GM18870 (cell line): Measurements from ENCODE around the gene ANGEL1.

ENCODE experiments used
- ATAC-seq: cut with Tn5 transposase; IDR thresholded peaks from one replicate; pipeline ENCODE4 v1.9.1; 2021; ENCODE audit warnings: moderate library complexity; ENCODE audit not compliant: unreplicated experiment

Gene ANGEL1

DNA sequence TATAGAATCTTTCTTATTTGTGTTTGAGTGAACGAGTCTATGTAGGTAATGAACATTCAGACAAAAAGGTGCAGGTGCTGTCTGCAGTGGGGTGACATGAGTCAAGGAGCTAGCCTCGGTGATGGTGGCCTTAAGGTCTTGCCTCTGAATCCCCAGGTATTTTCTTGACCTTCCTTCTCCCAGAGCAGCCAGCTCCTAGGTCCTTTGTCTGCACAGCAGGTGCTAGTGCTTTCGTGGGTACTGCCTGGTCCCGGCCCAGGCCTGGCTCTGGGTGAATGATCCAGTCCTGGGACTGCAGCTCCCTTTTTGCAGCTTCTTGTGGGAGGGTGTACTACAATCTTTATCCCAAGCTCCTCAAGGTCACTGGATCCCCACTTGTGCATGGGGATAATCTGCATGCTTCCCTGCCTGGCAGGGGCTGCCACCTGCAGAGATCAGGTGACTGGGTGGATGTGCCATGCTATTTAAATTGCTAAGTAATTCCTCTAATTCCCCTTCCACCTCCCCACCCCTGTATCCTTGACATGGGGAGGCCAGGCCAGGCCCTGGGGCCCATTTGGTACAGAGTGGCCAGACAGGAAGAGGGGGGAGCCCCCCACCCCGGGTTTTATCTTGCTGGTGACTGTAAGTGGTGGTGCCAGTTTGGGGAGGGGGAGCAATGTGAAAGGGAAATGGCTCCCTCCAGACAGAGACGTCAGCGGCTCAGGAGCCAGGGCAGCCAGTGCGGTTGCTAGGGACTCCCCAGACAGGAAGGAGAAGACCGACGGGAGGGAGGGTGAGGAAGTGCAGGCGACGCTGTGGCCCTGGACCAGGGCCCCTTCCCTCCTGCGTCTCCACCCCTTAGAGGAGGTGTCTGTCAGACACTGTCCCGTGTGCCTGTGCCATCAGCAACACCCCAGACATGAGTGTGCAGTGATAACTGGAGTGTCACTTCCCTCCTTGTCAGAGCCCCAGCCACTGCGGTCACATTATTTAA lies 44.7 kb downstream of the ANGEL1 start:
- ATAC-seq = peak; percentile 67

- no peak for ATAC-seq
These were observed 47.2 kb downstream of the ANGEL1 start for GRCh38 chr14:76765461-76765931.

- ATAC-seq = no peak
These were observed 49.3 kb downstream of the ANGEL1 start for GRCh38 chr14:76763096-76764041.

DNA sequence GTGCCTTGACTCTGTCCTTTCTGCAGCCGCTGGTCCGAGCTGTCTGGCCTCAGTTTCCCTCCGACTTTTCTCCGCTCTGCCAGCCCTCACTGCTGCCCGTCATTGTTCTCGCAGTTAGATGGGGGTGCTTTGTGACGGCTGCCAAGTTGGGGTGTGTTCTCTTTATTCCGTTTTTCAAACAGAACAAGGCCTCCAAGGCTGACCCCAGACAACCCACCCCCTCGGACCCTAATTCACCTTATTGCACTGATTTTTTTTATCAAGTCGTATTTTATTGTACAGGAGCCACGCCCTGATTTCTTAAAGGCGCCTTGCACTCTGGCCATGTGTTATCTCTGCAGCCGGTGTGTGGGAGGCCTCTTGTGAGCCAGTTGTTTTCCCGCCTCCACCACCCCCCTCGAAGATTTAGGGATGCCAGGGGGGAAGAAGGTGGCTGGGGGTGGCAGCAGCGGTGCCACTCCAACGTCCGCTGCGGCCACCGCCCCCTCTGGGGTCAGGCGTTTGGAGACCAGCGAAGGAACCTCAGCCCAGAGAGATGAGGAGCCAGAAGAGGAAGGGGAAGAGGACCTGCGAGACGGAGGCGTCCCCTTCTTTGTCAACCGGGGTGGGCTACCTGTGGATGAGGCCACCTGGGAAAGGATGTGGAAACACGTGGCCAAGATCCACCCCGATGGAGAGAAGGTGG lies 50.1 kb downstream of the ANGEL1 start:
- no peak for ATAC-seq

GRCh38 chr14:76761960-76762410 lies 50.7 kb downstream of the ANGEL1 start:
- no peak for ATAC-seq

GRCh38 chr14:76761136-76761959 lies 51.3 kb downstream of the ANGEL1 start, which contains the start of gene VASH1:
VASH1 (plus strand) TSS chr14:76761468; CDS start chr14:76762822, 1,354 bp downstream.
- ATAC-seq = no peak

GRCh38 chr14:76760331-76761135 lies 52.1 kb downstream of the ANGEL1 start:
- no peak for ATAC-seq

DNA sequence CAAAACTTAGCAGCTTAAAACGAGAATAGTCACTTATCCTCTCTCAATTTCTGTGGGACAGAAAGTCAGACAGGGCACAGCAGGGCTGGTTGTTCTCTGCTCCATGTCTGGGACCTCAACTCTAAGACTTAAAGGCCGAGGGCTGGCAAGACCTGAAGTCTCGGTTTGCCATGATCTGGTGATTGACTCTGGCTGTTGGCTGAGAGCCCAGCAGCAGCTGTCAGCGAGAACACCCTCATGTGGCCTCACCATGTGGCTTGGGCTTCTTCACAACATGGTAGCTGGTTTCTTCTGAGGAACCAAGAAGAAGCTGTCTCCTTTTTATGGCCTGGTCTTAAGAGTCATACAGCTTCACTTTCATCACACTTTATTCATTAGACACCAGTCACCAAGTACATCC lies 53.1 kb downstream of the ANGEL1 start:
- no peak for ATAC-seq

DNA sequence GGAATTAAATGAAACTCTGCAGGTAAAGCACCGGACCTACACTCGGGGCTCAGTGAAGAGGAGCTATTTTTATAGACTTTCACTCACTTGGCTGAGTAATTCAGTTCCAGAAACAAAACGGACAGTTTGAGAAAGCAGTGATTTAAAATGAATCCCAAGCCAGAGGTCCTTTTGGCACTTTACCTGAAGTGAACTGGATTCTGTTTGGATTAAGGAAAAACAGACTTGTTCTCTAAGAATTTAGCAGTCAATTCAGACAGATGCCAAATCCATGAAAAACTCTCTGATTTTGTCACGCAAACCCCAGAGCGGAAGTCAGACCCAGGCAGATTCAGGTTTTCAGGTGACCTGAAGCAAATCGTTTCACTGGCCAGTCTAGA lies 56.3 kb downstream of the ANGEL1 start:
- no peak for ATAC-seq

DNA sequence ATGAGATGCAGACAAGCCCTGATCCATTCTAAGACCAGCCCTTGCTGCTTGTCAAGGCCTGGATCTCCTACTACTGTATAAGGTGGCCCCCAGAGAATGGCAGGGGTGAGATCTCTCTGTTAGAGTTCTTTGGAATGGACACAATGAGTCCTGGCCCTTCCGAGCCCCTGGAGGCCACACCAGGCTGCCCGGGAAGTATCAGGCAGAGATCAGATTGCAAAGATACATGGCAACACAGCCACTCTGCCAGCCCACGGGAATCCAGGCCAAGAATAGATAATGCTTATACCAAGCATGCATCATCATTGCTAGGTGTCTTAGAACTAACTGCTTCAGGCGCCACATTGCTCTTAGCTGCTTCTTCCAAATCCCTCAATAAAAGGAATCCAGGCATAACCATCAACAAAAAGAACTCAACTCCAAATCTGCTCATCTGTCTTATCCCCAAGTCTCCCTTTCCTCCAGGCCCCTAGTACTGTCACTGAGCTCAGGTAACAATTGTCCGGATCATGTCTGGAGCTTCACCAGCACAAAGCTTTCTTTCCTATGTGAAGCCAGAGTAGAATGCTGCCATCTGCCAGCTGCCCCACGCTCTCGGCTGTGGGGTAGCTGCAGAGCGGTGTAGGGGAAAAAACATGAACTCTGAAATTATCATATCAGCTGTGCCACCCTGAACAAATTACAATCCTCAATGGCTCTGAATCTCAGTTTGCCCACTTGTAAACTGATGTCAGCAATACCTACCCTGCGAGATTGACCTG lies 56.9 kb downstream of the ANGEL1 start:
- ATAC-seq = no peak

DNA sequence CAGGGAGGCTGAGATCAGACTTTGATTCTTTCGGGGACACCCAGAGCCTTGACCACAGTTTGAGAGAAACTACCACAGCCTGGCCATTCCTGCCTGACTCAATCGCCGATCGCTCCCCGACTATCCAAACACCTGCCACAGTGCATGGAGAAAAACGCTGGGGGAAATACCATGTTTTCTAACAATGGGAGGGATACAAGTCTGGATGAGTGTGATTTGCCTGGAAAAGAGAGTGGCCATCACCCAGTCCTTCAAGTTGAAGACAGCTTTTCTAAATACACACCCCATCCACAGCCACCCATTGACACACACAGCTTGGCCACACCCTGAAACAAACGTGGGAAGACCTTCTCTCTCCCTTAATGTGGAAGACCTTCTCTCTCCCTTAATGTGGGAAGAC lies 58.1 kb downstream of the ANGEL1 start:
- no peak for ATAC-seq

DNA sequence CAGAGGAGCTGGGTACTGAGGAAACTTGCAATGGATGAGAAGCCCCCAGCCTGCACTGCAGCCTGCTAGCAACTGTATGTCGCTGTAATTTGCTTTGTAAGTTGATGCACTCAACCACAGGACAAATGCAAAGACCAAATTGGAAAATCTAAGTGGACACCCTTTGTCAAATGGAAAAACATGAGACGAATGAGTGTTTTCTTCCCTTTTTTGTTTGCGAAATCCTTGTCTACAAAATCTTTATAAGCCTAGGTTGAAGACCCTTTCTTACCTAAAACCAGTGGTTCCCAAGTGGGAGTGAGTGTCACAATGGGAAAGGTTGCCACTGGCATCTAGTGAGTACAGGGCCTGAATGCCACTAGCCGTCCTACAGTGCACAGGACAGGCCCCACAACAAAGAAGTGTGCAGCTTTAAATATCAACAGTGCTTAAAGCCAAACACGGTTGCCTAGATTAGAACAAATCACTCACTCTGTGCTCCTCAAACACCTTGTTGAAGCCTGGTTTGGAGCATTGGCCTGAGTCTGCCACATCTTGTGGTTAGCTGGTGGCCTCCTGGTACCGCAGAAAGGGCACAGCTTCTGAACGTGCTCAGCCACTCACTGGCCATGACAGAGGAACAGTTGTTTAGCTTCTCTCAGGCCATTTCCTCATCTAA lies 59.0 kb downstream of the ANGEL1 start:
- ATAC-seq = no peak

GRCh38 chr14:76752744-76753143 lies 59.9 kb downstream of the ANGEL1 start:
- ATAC-seq = no peak

DNA sequence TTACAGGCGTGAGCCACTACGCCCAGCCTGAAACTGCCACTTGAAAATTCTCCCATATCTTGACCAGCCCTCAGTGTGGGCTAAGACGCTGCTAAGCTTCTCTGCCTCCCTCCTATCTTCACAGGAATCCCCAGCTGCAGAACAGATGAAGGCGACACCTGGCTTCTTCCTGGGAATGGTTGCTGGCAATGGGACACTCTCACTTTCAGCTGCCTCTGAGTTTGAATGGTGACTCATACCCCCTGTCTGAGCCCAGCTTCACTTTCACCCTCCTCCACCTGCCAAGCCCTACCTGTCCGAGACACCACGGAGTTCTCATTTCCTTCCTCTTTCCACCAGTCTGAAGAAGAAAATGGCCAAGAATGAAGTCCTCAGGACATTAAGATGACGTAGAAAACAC lies 69.7 kb downstream of the ANGEL1 start:
- ATAC-seq = no peak

DNA sequence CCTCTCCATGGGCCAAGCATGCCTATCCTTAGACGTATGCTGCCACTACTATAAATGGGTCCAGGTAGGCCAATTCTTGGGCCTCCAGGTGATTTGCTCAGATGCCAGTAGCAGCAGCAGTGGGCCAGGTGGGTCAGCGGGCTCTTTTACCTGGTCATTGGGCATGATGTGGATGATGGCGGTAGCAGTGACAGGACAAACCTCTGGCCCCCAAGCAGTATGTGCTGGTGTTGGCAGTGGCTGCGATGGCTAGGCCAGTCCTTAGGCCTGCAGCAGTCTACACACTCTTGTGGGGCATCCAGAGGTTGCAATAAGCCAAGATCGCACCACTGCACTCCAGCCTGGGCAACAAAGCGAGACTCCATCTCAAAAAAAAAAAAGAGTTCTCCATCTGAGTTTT lies 70.5 kb downstream of the ANGEL1 start:
- no peak for ATAC-seq

- ATAC-seq = no peak
These were observed 71.6 kb downstream of the ANGEL1 start for GRCh38 chr14:76741074-76741473.
